Type B pancreatic cell (in vitro differentiated cells): ENCODE results near the gene EFCAB11. TPM values are rescaled to one million over a fixed set of nuclear protein-coding genes. Genes with fewer than 3 reads are reported as not detected.

ENCODE experiments used
- DNase-seq: peaks from one replicate; pipeline ENCODE4 v3.0.0; 2021; ENCODE audit warnings: mixed read lengths; ENCODE audit not compliant: unreplicated experiment; ENCODE audit errors: extremely low spot score
- H3K27ac Mint-ChIP-seq: 2 replicates; pipeline ENCODE4 v1.8.0; 2021; ENCODE audit warnings: mild to moderate bottlenecking, mixed read lengths
- H3K27me3 Mint-ChIP-seq: 2 replicates; pipeline ENCODE4 v1.8.0; 2021; ENCODE audit warnings: mixed read lengths
- H3K36me3 Mint-ChIP-seq: 2 replicates; pipeline ENCODE4 v1.8.0; 2021; ENCODE audit warnings: mixed read lengths
- H3K4me1 Mint-ChIP-seq: one replicate; pipeline ENCODE4 v1.8.0; 2021; ENCODE audit warnings: mixed read lengths; ENCODE audit not compliant: unreplicated experiment
- H3K4me3 Mint-ChIP-seq: 2 replicates; pipeline ENCODE4 v1.8.0; 2021; ENCODE audit warnings: mild to moderate bottlenecking, mixed read lengths
- H3K9me3 Mint-ChIP-seq: 2 replicates; pipeline ENCODE4 v1.8.0; 2021; ENCODE audit warnings: mixed read lengths
- total RNA-seq: library from RNA; stranded (reverse); gene quantifications from 2 replicates; pipeline ENCODE4 v1.2.1, GENCODE V29; 2021; ENCODE audit warnings: low replicate concordance
- TF ChIP-seq, protein P1 (sequence below): fragments of 200-600 bp; sonication (generic); conservative IDR thresholded peaks from 2 replicates; pipeline ENCODE4 v1.5.0; 2021; ENCODE audit warnings: antibody characterized with exemption, mild to moderate bottlenecking

EFCAB11 gene
- total RNA-seq, 1 donor from 2014 or later, result 16.0 TPM

DNA sequence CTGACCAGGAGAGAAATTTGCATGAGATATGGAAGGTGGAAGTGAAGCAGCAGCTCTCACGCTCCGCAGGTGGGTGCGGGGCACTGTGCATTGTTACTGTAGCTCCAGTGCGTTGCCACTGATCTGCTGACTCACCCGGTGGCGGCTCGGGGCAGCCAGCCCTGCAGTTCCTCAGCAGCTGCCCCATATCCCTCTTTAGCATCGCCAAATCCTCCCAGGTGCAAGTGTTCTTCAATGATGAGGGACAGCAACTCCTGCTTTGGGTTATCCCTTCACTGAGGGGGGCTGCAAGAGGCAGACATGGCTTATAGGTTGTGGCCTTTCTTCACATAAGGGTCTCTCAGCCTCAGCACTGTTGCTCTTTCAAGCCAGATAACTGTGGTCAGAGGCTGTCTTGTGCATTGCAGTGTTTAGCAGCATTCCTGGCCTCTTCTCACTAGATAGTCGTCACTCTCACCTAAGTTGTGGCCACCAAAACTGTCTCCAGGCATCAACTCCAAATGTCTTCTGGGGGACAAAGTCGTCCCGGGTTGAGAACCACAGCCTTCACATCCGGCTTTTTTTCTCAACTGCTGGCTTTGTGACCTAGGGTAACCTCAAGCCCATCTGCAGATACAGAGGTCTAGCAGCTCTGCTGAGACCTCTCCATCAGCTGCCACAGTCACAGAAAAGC lies 180.8 kb downstream of the EFCAB11 start:
- no peak overlapping the region for H3K27ac Mint-ChIP-seq
- H3K36me3 Mint-ChIP-seq, result no peaks in the 10 kb centered on the region
- DNase-seq, result no peak
- H3K9me3 Mint-ChIP-seq, result peaks cover 5% of the 10 kb centered on the region
- no peak overlapping the region for H3K4me3 Mint-ChIP-seq
- TF ChIP-seq, protein P1, sequence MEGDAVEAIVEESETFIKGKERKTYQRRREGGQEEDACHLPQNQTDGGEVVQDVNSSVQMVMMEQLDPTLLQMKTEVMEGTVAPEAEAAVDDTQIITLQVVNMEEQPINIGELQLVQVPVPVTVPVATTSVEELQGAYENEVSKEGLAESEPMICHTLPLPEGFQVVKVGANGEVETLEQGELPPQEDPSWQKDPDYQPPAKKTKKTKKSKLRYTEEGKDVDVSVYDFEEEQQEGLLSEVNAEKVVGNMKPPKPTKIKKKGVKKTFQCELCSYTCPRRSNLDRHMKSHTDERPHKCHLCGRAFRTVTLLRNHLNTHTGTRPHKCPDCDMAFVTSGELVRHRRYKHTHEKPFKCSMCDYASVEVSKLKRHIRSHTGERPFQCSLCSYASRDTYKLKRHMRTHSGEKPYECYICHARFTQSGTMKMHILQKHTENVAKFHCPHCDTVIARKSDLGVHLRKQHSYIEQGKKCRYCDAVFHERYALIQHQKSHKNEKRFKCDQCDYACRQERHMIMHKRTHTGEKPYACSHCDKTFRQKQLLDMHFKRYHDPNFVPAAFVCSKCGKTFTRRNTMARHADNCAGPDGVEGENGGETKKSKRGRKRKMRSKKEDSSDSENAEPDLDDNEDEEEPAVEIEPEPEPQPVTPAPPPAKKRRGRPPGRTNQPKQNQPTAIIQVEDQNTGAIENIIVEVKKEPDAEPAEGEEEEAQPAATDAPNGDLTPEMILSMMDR, result no peak
- peaks cover 28% of the 10 kb centered on the region for H3K4me1 Mint-ChIP-seq
- H3K27me3 Mint-ChIP-seq, result peaks cover 18% of the 10 kb centered on the region

DNA sequence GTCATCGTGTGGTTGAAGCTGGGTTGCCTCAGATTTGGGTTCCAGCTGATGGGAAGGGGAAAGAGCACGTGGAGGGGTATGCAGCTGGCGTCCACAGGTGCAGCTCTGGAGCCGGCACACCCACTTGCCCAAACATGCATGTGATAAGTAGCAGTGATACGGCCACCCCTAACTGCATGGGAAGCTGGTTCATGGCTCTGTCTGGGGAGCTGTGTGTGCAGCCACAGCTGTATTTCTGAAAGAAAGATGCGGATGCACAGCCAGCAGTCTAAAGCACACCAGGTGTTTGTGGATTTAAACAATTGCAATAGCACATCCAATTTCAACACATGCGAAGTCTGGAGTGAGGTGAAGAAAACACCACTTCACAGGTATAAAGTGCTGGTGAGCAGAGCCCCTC lies 181.4 kb downstream of the EFCAB11 start:
- Mint-ChIP-seq H3K9me3 (no peaks in the 10 kb centered on the region), H3K27me3 (peaks cover 18% of the 10 kb centered on the region), H3K36me3 (no peaks in the 10 kb centered on the region), H3K27ac (no peak overlapping the region), H3K4me3 (no peak overlapping the region), H3K4me1 (peaks cover 28% of the 10 kb centered on the region)
- TF ChIP-seq, protein P1, result no peak
- no peak for DNase-seq

DNA sequence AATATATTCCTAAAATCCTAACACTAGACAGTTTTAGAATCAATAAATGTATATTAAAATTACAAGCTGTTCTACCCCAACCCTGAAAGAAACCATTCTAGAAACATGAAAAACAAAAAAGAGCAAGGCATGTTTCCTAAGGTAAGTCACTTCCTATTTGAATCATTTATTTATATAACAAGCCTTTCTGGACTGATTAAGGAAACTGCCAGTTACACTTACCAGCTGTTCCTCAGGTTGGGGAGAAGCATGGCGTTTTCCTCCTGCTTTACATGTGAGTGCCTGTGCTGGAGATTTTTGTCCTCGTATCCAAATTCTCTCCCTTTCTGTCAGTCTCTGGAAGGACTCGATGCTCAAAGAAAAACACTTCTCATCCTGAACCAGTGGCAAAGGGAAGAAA lies 183.3 kb downstream of the EFCAB11 start:
- DNase-seq, result no peak
- Mint-ChIP-seq H3K9me3 (peaks cover 3% of the 10 kb centered on the region), H3K36me3 (no peaks in the 10 kb centered on the region), H3K27ac (no peak overlapping the region), H3K27me3 (peaks cover 18% of the 10 kb centered on the region), H3K4me1 (peaks cover 28% of the 10 kb centered on the region), H3K4me3 (no peak overlapping the region)
- TF ChIP-seq, protein P1, result no peak

DNA sequence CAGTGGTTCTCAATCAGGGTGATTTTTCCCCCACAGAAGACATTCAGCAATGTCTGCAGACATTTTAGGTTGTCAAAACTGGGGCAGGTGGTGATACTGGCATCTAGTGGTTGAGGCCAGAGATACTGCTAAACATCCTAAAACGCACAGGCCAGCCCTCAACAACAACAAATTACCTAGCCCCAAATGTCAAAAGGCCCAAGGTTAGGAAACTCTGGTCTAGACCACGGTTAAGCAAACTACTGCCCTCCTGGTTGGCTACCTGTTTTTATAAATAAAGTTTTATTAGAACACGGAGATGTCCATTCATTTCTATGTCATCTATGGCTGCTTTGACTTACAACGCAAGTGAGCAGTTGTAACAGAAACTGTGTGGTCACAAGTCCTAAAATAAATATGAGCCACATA lies 186.7 kb downstream of the EFCAB11 start:
- DNase-seq, result no peak
- Mint-ChIP-seq H3K9me3 (peaks cover 5% of the 10 kb centered on the region), H3K4me1 (peaks cover 6% of the 10 kb centered on the region), H3K4me3 (no peak overlapping the region), H3K27ac (no peak overlapping the region), H3K27me3 (peaks cover 12% of the 10 kb centered on the region), H3K36me3 (no peaks in the 10 kb centered on the region)
- TF ChIP-seq, protein P1, result peak; percentile 72

DNA sequence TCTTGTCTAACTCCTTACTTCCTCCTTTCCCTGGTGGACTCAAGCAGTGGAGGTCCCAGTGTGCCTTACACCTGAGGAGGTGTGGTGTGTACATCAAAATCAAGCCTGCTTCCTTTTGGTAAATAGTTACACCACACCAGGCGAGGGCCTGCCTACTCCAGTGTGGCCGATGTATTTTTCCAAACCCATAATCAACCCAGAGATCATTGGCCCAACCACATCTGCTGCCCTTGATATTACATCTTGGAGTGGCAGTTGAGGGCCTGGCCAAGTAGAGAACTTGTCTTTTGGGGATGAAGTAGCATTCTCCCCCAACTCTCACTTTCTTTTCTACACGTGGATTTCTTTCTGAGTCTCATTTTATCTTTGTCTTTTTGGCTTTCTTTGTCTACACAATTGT lies 187.4 kb downstream of the EFCAB11 start:
- DNase-seq, result no peak
- Mint-ChIP-seq H3K27me3 (peaks cover 8% of the 10 kb centered on the region), H3K36me3 (no peaks in the 10 kb centered on the region), H3K27ac (no peak overlapping the region), H3K4me3 (no peak overlapping the region), H3K9me3 (peaks cover 5% of the 10 kb centered on the region), H3K4me1 (peaks cover 6% of the 10 kb centered on the region)
- TF ChIP-seq, protein P1, result no peak
